Endothelial cell of hepatic sinusoid (primary cell): ENCODE results near the gene ECSIT.
"Not testable (repeated sequence)": the region's sequence is repeated elsewhere in the genome, so short reads cannot be mapped to it uniquely, and the experiment has no call there.

Experiments
- in situ Hi-C: cut with HindIII; loops from 2 replicates; pipeline ENCODE4 v1.10.0; 2017; ENCODE audit warnings: low sequenced_read_pairs

The ECSIT gene

GRCh38 chr19:11479898-11480714, 48.8 kb downstream of the ECSIT start:
- in situ Hi-C loops = no loop called here

GRCh38 chr19:11479090-11479897, 49.6 kb downstream of the ECSIT start:
- in situ Hi-C loops = no loop called here

GRCh38 chr19:11478167-11479089, 50.5 kb downstream of the ECSIT start:
- in situ Hi-C loops = no loop called here

DNA sequence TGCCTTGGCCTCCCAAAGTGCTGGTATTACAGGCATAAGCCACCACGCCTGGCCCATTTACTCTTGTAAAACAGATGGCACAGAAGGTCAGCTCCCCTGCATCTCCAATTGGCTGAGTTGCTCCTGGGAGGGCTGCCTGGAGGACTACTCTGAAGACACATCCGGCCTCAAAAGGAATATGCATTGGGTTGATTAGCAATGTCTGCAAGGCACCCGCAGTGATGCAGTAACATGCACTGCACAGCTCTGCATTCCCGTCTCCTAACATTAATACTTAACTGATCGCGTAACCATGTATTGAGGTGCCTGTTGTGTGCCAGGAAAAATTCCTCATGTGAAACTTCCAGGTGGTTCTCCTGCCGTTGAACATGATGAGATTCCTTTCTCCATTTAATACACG, 53.1 kb downstream of the ECSIT start:
- in situ Hi-C loops = no loop called here

DNA sequence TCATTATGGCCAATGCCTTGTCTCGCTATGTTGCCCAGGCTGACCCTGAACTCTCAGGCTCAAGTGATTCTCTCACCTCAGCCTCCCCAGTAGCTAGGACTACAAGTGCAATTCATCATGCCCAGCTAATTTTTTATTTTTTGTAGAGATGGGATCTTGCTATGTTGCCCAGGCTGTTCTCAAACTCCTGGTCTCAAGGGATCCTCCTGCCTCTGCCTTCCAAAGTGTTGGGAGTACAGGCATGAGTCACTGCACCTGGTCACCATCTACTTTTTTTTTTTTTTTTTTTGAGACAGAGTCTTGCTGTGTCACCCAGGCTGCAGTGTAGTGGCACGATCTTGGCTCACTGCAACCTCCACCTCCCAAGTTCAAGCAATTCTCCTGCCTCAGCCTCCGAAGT, 53.6 kb downstream of the ECSIT start:
- in situ Hi-C loops = not testable (repeated sequence)

DNA sequence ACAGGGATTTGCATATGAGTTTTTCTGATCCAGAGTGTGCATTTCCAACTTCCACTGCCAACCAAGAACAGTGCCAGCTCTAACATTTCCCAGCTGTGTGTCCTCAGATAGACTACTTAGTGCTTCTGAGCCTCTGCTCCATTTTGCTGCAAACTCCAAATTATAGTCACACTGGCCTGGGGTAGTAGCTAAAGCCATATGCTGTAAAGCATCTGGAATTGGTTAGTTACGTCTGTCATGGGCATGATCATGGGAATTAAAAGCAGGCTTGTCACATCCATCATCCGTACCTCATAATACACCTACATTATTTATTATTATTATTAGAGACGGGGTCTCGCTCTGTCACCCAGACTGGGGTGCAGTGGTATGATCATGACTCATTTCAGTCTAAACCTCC, 55.2 kb downstream of the ECSIT start:
- in situ Hi-C loops = no loop called here

GRCh38 chr19:11468266-11468845, 60.6 kb downstream of the ECSIT start:
- in situ Hi-C loops = not testable (repeated sequence)

- in situ Hi-C loops = no loop called here
Measured at GRCh38 chr19:11465600-11465999, 63.3 kb downstream of the ECSIT start.

DNA sequence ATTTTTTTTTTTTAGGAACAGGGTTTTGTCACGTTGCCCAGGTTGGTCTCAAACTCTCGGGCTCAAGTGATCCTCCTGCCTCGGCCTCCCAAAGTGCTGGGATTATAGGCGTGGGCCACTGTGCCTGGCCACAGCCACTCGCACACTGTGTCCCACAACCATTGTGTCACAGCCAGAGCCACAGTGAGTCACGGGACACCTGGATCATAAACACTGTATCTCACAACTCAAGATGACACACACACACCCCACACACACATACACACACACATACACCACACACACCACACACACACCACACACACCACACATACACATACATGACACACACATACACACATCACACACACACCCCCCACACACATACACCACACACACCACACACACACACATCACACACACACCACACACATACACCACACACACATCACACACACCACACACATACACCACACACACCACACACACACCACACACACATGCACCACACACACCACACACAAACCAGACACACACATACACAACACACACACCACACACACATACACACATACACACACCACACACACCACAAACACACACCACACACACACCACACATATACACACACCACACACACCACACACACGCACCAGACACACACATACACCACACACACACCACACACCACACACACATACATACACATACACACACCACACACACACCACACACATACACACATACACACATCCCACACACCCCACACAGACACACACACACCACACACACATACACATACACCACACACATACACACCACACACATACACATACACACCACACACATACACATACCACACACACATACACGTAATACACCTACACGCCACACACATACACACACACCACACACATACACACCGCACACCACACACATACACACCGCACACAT, 64.3 kb downstream of the ECSIT start:
- in situ Hi-C loops = no loop called here

GRCh38 chr19:11463391-11463790, 65.5 kb downstream of the ECSIT start:
- in situ Hi-C loops = no loop called here

- in situ Hi-C loops = no loop called here
Measured at GRCh38 chr19:11461453-11461852, 67.5 kb downstream of the ECSIT start.

GRCh38 chr19:11460207-11460606, 68.7 kb downstream of the ECSIT start:
- in situ Hi-C loops = no loop called here

GRCh38 chr19:11458912-11459311, 70.0 kb downstream of the ECSIT start:
- in situ Hi-C loops = not testable (repeated sequence)

GRCh38 chr19:11458236-11458900, 70.6 kb downstream of the ECSIT start:
- in situ Hi-C loops = no loop called here

- in situ Hi-C loops = no loop called here
Measured at GRCh38 chr19:11457831-11458230, 71.1 kb downstream of the ECSIT start.

GRCh38 chr19:11457115-11457514, 71.8 kb downstream of the ECSIT start:
- in situ Hi-C loops = no loop called here

DNA sequence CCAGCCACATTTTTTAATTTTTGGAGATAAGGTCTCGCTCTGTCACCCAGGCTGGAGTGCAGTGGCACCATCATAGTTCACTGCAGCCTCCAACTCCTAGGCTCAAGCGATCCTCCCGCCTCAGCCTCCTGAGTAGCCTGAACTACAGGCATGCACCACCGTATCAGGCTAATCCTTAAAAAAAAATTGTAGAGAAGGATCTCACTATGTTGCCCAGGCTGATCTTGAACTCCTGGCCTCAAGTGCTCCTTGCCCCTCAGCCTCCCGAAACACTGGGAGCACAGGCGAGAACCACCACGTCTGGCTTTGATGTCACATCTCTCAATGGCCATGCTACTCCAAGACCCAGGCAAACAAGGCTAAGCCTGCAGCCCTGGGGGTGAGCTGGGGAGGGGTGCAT, 72.3 kb downstream of the ECSIT start:
- in situ Hi-C loops = no loop called here
